ENCODE data around the gene PHKB. TPM values are rescaled to one million over a fixed set of nuclear protein-coding genes. Genes with fewer than 3 reads are reported as not detected.

The PHKB gene
- total RNA-seq, 1 donor from 2014 or later = 57.7 TPM

DNA sequence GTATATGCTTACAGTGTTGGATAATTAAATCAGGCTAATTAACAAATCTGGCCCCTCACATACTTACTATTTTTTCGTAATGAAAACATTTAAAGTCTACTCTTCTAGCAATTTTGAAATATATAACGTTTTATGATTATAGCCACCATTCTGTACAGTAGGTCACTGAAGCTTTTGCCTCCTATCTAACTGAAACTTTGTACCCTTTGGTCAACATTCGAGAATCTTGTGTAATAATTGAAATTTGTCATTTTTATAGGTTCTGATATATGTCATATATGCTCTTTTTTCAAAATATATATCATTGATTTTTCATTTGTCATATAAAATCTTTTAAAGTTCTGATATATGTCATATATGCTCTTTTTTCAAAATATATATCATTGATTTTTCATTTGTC, 12.7 kb downstream of the PHKB start:
- H3K36me3 Mint-ChIP-seq (ENCODE audit: low read depth) = no peaks in the 10 kb centered on the region
- H3K27me3 Mint-ChIP-seq (ENCODE audit: low read depth) = no peaks in the 10 kb centered on the region
- TF ChIP-seq, protein P1, sequence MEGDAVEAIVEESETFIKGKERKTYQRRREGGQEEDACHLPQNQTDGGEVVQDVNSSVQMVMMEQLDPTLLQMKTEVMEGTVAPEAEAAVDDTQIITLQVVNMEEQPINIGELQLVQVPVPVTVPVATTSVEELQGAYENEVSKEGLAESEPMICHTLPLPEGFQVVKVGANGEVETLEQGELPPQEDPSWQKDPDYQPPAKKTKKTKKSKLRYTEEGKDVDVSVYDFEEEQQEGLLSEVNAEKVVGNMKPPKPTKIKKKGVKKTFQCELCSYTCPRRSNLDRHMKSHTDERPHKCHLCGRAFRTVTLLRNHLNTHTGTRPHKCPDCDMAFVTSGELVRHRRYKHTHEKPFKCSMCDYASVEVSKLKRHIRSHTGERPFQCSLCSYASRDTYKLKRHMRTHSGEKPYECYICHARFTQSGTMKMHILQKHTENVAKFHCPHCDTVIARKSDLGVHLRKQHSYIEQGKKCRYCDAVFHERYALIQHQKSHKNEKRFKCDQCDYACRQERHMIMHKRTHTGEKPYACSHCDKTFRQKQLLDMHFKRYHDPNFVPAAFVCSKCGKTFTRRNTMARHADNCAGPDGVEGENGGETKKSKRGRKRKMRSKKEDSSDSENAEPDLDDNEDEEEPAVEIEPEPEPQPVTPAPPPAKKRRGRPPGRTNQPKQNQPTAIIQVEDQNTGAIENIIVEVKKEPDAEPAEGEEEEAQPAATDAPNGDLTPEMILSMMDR (IDR thresholded peaks at IDR 0.05) = no peak
- H3K9me3 Mint-ChIP-seq (ENCODE audit: low read depth) = no peaks in the 10 kb centered on the region
- H3K4me3 Mint-ChIP-seq (ENCODE audit: unreplicated experiment) = no peak overlapping the region
- no peak for DNase-seq (ENCODE audit: low spot score)
- H3K27ac Mint-ChIP-seq (ENCODE audit: unreplicated experiment) = no peak overlapping the region
- H3K4me1 Mint-ChIP-seq (ENCODE audit: low read depth) = peaks cover 16% of the 10 kb centered on the region

DNA sequence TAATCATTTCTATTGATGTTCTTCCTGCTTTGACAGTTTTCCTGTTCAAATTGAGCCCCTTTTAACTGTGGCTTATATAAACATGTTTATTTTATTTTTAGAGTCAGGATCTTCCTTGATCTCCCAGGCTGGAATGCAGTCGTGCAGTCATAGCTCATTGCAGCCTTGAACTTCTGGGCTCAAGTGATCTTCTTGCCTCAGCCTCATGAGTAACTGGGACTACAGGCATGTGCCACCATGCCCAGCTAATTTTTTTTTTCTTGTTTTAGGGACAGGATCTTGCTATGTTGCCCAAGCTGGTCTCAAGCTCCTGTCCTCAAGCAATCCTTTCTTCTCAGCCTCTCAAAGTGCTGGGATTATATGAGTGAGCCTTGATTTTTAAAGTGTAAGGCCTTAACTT, 14.7 kb downstream of the PHKB start:
- Mint-ChIP-seq H3K36me3 (ENCODE audit: low read depth) (no peaks in the 10 kb centered on the region), H3K27me3 (ENCODE audit: low read depth) (no peaks in the 10 kb centered on the region), H3K9me3 (ENCODE audit: low read depth) (no peaks in the 10 kb centered on the region), H3K4me1 (ENCODE audit: low read depth) (peaks cover 14% of the 10 kb centered on the region), H3K27ac (ENCODE audit: unreplicated experiment) (peak overlapping the region; percentile 74), H3K4me3 (ENCODE audit: unreplicated experiment) (no peak overlapping the region)
- TF ChIP-seq, protein P1 (IDR thresholded peaks at IDR 0.05) = no peak
- no peak for DNase-seq (ENCODE audit: low spot score)

DNA sequence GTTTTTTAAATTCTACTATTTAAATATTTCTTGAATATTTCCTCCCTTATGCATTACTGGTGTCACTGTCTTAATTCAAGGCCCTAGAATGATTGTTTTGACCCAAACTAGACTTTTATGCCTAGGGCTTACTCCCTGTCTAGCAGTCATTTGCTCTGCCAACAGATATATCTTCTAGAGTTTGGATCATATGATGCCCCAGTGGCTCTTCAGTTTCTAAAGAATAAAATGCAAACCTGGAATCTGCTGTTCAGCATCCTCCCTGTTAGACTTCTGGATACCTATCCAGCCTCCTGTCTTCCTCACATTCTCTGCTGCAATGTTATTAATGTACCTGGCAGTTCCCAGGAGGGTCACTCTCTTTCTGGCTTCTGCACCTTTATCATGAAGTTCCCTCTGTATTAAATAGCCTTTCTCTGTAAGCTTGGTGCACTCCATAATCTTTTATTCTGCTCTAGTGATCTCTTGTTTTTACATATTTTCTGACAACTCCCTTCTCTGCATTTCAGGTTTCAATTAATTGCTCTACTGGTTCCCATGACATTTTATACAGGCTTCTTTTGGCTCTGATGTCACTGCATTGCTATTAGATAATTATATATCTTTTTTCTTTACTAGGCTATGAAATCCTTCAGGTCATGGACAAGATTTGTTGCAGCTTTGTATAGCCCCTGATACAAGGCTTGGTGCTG, 15.7 kb downstream of the PHKB start:
- TF ChIP-seq, protein P1 (IDR thresholded peaks at IDR 0.05) = no peak

DNA sequence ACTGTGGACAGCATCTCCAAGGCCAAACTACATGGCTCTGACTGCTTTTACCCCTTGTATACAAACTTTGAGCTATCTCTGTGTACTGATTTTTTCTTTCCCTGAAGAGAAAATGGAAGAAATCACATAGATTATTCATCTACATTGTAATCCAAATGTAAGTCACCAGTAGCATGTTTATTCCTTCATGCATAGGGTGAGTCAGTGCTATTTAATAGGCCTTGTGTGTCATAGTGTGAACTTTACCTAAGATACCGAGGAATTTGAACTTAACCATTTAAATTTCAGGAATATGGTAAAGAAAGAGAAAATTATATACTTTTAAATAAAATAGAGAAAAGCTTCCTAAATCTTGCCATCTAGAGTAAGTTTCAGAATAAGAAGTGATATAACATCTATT, 16.5 kb downstream of the PHKB start:
- no peak for DNase-seq (ENCODE audit: low spot score)
- no peaks in the 10 kb centered on the region for H3K27me3 Mint-ChIP-seq (ENCODE audit: low read depth)
- H3K36me3 Mint-ChIP-seq (ENCODE audit: low read depth) = no peaks in the 10 kb centered on the region
- H3K4me3 Mint-ChIP-seq (ENCODE audit: unreplicated experiment) = no peak overlapping the region
- H3K27ac Mint-ChIP-seq (ENCODE audit: unreplicated experiment) = no peak overlapping the region
- no peaks in the 10 kb centered on the region for H3K9me3 Mint-ChIP-seq (ENCODE audit: low read depth)
- H3K4me1 Mint-ChIP-seq (ENCODE audit: low read depth) = peaks cover 14% of the 10 kb centered on the region
- TF ChIP-seq, protein P1 (IDR thresholded peaks at IDR 0.05) = no peak

More for the DNA sequence above, 15.7 kb downstream of the PHKB start:
- no peak for DNase-seq (ENCODE audit: low spot score)
- Mint-ChIP-seq H3K27me3 (ENCODE audit: low read depth) (no peaks in the 10 kb centered on the region), H3K27ac (ENCODE audit: unreplicated experiment) (peak overlapping the region; percentile 1), H3K4me3 (ENCODE audit: unreplicated experiment) (no peak overlapping the region), H3K9me3 (ENCODE audit: low read depth) (no peaks in the 10 kb centered on the region), H3K4me1 (ENCODE audit: low read depth) (peaks cover 14% of the 10 kb centered on the region), H3K36me3 (ENCODE audit: low read depth) (no peaks in the 10 kb centered on the region)

DNA sequence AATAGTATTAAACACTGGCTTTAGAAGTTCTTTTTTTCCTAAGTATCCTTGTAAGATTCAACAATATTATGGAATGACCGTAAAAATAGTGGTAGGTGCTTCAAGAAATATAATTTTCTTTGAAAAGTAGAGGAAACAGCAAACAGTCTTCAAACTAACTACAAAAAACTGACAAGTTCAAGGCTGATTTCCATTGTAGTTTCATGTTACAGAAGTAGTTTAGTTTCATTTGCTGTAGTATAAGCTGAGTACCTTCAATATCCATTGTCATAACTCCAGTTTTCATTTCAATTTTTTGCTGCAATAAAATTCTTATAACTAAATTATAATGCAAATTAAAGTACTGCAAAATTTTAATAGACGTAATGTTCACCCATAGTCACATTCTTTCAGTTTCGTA, 19.3 kb downstream of the PHKB start:
- no peak for DNase-seq (ENCODE audit: low spot score)
- Mint-ChIP-seq H3K4me1 (ENCODE audit: low read depth) (peaks cover 11% of the 10 kb centered on the region), H3K4me3 (ENCODE audit: unreplicated experiment) (no peak overlapping the region), H3K27me3 (ENCODE audit: low read depth) (no peaks in the 10 kb centered on the region), H3K9me3 (ENCODE audit: low read depth) (no peaks in the 10 kb centered on the region), H3K36me3 (ENCODE audit: low read depth) (no peaks in the 10 kb centered on the region), H3K27ac (ENCODE audit: unreplicated experiment) (no peak overlapping the region)
- TF ChIP-seq, protein P1 (IDR thresholded peaks at IDR 0.05) = no peak
